NCI-H2196 (cell line): ENCODE data around the gene TRMT112.
A peak's percentile ranks its signal among the peaks of the same experiment; 100 is the strongest.

Experiments used
- DNase-seq: peaks from one replicate; lab custom pipeline; 2025; ENCODE audit not compliant: unreplicated experiment; lab: John Stamatoyannopoulos, UW

TRMT112 gene

DNA sequence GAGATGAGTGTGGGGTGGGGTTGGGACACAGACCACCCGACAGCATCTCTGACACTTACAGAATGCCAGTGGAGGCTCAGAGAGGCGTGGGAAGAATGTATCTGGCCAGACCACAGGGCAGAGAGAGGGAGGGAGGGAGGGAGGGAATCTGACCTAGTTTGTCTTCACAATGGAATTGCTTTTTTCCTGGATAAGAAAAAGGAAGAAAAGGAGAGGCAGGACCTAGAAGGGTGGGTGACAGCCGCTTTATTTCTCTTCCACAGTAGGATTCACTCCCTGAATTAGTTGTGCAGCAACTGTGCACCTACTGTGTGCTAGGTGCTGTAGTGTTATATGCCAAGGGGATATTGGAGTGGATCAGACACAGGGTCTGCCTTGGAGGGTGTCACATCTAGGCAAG, 22.6 kb downstream of the TRMT112 start:
- DNase-seq: no peak

- no peak for DNase-seq
Observed at GRCh38 chr11:64292460-64293254, 24.7 kb downstream of the TRMT112 start.

DNA sequence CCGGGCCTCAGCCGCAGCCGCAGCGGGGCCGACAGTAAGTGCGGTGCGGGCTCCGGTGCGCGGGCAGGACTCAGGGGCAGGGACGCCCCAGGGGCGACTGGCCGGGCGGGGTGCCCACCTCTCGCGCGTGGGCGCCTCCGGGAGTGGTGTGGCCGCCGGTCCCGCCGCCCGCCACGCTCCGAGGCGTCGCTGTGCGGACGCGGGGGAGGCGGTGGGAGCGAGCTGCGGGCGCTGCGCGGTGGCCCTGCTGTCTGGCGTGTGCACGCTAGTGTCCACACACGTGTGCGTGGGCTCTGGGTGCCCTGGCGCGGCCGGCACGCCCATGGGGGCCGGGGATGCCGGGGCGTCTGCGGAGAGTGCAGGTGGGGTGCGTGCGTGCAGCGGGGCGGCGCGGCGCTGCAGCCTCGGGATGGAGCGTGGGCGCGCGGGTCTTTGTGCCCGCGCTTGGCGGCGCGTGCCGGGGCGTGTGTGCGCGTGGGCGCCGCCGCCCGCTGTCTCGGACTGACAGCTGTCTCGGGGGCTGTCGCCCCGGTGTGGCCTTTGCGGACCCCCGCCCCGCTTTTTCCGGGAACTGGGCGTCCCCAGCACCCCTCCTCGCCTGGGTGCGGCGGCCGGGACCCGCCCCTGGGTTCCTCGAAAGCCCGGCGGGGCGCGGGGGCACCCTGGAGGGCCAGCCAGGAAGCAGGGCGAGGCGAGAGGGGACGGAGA, 25.5 kb downstream of the TRMT112 start:
- no peak for DNase-seq

GRCh38 chr11:64291262-64291751, 26.1 kb downstream of the TRMT112 start, which contains the start of gene KCNK4:
TSS of gene KCNK4 (plus strand) at chr11:64291302. CDS start at chr11:64293019, 1,717 bp downstream.
- DNase-seq: no peak

GRCh38 chr11:64290352-64291261, 26.8 kb downstream of the TRMT112 start:
- DNase-seq: no peak

- no peak for DNase-seq
Observed at GRCh38 chr11:64289002-64289564, 28.3 kb downstream of the TRMT112 start.

- DNase-seq: no peak
Observed at GRCh38 chr11:64288353-64288750, 29.0 kb downstream of the TRMT112 start.

GRCh38 chr11:64287676-64288352, 29.5 kb downstream of the TRMT112 start:
- no peak for DNase-seq

DNA sequence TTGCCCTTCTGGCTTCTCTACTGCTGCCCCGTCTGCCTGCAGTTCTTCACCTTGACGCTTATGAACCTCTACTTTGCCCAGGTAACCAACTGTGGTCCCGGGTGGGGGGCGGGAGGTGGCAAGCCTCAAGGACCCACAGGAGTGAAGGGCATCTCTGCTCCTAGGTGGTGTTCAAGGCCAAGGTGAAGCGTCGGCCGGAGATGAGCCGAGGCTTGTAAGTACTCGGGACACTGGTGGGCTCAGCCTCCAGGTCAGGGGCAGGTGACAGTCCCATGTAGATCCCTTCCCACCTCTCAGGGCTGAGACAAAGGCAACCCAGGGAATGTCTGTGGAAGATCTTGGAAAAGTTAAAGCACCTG, 30.6 kb downstream of the TRMT112 start:
- DNase-seq: no peak

DNA sequence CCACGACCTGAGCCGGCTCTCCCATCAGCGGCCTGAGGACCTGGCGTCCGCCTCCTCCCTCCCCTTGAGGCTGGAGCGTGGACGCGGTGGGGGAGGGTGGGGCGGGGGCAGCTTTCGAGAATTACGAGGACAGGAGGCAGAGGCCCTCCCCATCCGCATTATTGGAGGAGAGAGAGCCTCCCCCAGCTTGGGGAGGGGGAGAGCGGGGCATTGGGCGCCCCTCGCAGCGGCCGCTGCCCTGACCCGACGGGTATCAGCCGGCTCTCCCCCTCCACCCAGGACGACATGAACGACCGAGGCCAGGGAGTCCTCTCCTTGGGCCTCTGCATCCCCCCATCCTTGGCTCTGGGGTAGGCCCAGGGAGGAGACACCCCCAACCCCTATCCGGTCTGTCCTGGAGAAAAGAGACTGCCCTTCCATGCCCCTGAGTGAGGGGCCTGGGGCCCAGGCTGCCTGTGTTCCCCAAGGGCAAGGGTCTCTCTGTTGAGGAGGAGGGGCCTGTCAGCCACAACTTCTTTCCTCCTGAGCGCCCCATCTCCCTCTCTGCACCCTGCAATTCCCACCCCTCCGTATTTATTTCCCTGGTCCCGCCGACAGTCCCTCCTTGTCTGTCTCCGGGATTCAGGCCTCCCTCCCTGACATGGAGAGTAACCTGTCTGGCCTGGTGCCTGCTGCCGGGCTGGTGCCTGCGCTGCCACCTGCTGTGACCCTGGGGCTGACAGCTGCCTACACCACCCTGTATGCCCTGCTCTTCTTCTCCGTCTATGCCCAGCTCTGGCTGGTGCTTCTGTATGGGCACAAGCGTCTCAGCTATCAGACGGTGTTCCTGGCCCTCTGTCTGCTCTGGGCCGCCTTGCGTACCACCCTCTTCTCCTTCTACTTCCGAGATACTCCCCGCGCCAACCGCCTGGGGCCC, 31.2 kb downstream of the TRMT112 start:
- DNase-seq: peak; percentile 67

DNA sequence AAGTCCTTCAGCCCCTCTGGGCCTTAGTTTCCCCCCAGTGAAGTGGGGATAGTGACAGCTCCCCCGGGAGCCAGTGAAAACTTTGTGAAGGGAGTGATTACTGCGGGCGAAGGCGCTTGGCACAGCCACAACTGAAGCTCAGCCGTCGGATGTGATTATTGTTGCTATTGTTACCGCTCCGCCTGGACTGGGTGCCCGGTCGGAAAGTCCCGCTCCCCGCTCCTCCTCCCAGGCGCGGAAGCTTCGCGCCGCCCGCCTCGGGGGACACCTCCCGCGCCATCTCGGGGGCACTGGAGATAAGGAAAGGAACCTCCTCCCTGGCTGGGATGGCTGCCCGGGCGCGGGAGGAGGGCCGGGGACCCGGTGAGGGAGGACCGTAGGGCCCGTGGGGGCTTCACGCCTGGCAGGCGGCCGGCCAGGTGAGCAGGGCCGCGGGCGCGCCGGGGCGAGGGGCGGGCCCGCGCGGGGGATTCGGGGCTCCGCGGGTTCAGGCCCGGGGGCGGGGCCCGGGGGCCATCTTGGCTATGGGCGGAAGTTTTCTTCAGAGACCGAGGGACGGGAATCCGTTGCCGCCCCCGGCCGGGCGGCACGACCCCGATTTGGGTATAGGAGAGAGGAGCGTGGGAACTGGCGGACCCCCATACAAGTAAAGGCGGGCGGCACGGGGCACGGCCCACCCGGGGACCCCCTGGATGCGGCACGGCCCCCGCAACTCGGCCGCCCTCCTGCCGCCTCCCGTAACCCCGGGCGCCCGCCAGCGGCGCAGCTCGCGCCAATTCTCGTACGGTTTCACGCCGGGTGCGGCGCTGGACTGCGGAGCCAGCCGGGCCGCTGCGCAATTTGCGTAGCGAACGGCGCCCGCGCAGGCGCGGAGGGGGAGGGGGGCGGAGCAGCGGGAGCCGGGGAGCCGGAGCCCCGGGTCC, 32.1 kb downstream of the TRMT112 start, which contains the start of gene GPR137:
Gene GPR137 (plus strand): TSS at position 887 of the 923 bp plus-strand sequence. CDS start 677 bp downstream, outside the sequence.
- peak; percentile 89 for DNase-seq

DNA sequence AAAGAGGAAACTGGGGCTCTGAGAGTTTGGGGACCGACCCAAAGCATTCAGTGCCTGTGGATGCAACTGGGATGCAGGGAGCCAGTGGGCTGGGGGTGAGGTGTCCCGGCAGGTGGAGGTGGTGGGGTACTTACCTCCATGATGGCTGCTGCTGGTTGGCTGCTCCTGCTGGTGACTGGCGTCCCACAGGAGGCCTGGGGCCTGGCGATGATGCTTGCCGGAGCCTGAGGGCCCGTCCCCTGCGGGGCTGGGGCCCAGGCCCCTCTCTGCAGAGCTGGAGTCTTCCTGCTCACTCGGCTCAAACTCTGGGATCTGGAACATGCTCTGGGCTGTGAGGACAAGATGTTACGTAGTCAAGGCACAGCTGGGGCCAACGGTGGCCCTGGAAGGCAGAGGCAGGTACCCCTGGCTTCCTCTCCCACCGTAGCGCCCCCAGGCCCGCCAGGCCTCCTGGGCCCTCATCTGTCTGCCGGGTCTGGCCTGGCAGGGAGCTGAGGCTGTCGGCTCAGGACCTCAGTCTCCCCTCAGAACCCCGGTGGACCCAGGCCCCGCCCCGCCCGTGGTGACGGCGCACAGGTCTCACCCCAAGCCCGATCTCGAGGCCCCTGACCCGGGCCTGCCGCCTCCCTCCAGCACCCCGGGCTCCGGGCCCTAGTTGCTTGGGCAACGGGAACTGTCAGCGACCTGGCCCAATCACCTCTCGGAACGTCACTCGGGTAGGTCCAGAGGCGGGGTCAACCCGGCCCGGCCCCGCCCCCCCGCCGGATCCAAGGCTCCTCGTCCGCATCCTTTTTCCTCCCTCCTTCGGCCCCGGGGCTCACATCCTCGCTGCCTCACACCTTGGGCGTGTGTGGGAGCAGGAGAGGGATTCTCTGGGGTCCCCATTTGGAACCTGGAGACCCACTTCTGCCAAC, 33.1 kb downstream of the TRMT112 start, which contains the start of gene BAD:
Gene BAD (minus strand): TSS at position 618 of the 914 bp plus-strand sequence. CDS start 297 bp downstream, at position 321.
- peak; percentile 91 for DNase-seq

DNA sequence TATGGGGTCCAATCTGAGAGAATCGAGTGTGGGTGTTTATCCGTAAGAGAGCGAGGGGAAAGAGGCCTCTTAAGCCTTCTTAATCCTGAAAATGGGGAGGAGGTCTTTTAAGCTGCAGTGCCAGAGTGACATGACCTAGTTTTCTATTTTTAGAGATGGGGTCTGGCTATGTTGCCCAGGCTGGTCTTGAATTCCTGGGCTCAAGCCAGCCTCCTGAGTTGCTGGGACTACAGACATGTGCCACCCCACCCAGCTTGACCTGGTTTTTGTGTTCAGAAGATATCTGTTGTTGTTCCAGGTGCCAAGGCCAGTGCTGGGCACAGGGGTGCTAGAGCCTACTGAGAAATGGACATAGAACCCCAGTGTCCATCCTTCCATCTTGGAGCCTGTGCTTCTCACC, 34.3 kb downstream of the TRMT112 start:
- no peak for DNase-seq

- no peak for DNase-seq
Observed at GRCh38 chr11:64281957-64282770, 35.2 kb downstream of the TRMT112 start.

DNA sequence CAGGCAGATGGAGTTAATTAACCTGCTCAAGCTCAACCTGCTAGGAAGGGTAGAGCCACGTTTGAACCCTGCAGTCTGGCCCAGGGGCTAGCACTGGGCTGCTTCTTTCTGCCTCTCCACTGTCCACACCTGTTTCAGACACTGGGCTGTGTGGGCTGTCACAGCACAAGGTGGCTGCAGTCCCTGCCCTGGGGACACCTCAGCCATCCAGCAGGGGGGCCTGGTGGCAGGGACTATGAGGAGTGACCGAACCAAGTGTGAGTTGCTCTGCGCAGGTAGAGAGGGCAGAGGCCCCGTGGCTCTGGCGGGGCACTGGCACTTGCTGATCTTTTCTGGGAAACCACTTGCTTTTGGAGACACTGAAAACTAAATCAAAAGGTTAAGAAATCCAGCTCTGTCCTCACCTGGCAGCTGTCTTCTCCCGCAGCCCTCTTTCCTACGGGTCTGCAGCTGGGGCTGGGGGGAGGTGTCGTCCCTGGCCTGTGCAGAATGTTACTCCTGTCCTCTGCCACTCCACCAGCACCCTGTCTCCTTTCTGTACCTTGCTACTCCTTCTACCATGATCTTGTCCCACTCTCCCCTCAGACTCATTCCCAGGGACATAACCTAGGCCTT, 38.7 kb downstream of the TRMT112 start:
- no peak for DNase-seq
